ENCODE measurements around the gene LRRC49.

GRCh38 chr15:70854666-70854976 lies 38.0 kb upstream of the LRRC49 start:
- no peak for TF ChIP-seq CTCF (conservative IDR thresholded peaks at IDR 0.05; ENCODE audit: low read depth, low read length)
- TF ChIP-seq EZH2 (IDR thresholded peaks at IDR 0.05; ENCODE audit: borderline replicate concordance, low read depth, low read length, poor library complexity, severe bottlenecking) = no peak
